HCT116 (cell line): ENCODE measurements around the gene WTAP. TPM values are rescaled to one million over a fixed set of nuclear protein-coding genes. Genes with fewer than 3 reads are reported as not detected.
A peak's percentile ranks its signal among the peaks of the same experiment; 100 is the strongest.
"Not testable (repeated sequence)": the region's sequence is repeated elsewhere in the genome, so short reads cannot be mapped to it uniquely, and the experiment has no call there.

Experiments
- ATAC-seq: fragments of 200-7000 bp; cut with Tn5 transposase; 2 replicates; pipeline ENCODE4 v1.9.1; 2020; ENCODE audit warnings: mild to moderate bottlenecking, moderate library complexity
- BruUV-seq: library from RNA; stranded (reverse); fragments of 400-500 nt; replicated peaks from 2 replicates; lab custom pipeline; 2021; lab: Mats Ljungman, UMichigan
- CTCF ChIA-PET: fragments of 300-600 bp; sonication (Branson Sonifier 250); formaldehyde crosslinking; loops from one replicate; lab custom pipeline; 2021; ENCODE audit warnings: antibody characterized with exemption; lab: Charles Lee
- POLR2A ChIA-PET: fragments of 300-600, 350-600 bp; sonication (Branson Sonifier 250); formaldehyde crosslinking; loops from one replicate; lab custom pipeline; 2021; ENCODE audit warnings: antibody characterized with exemption; lab: Charles Lee
- RAD21 ChIA-PET, 2 experiments: fragments of 300-600 bp; sonication (Branson Sonifier 250); formaldehyde crosslinking; loops; one replicate each; lab custom pipeline; 2023; ENCODE audit warnings: low total read pairs in 2 of 2; ENCODE audit not compliant: uncharacterized antibody in 2 of 2, unreplicated experiment in 2 of 2, low non-redundant PET in 1 of 2; lab: Charles Lee
- DNase-seq: peaks from one replicate; pipeline ENCODE4 v3.0.0-alpha.2; 2010; ENCODE audit warnings: low read depth, low spot score
- H2AFZ ChIP-seq: fragments of 200-600 bp; shearing (Covaris generic), sonication (generic); 2 replicates; pipeline ENCODE4 v1.6.1; 2017; ENCODE audit warnings: low read depth, mixed run types, mixed read lengths, antibody characterized with exemption, low read length; ENCODE audit not compliant: poor library complexity, severe bottlenecking
- H3K27ac ChIP-seq: 2 replicates; pipeline ENCODE4 v1.5.1; 2012; ENCODE audit warnings: low read depth, low read length
- H3K27me3 ChIP-seq: fragments of 200-600 bp; sonication (generic); 2 replicates; pipeline ENCODE4 v1.6.1; 2016; ENCODE audit warnings: mixed run types, low read length, mixed read lengths; ENCODE audit not compliant: insufficient read depth
- H3K36me3 ChIP-seq, 2 experiments: fragments of 200-500 bp in 1 of 2; fragments of 200-600 bp in 1 of 2; sonication (Bioruptor generic) in 1 of 2; sonication (generic) in 1 of 2; 2 replicates each; pipeline versions ENCODE4 v1.5.1 to v1.6.1; 2014 to 2016; ENCODE audit warnings: low read length in 2 of 2, inconsistent platforms in 1 of 2, mixed read lengths in 1 of 2, mixed run types in 1 of 2; ENCODE audit not compliant: insufficient read depth in 2 of 2, control insufficient read depth in 1 of 2
- H3K4me1 ChIP-seq, 2 experiments: fragments of 200-600 bp in 1 of 2; sonication (generic) in 1 of 2; 2 replicates each; pipeline versions ENCODE4 v1.5.1 to v1.6.1; 2012 to 2017; ENCODE audit warnings: low read length in 2 of 2, inconsistent platforms in 1 of 2, mild to moderate bottlenecking in 1 of 2, mixed read lengths in 1 of 2, mixed run types in 1 of 2, moderate library complexity in 1 of 2; ENCODE audit not compliant: insufficient read depth in 2 of 2, control insufficient read depth in 1 of 2
- H3K4me2 ChIP-seq: fragments of 200-600 bp; sonication (generic); 2 replicates; pipeline ENCODE4 v1.6.1; 2017; ENCODE audit warnings: mixed run types, low read length, mixed read lengths
- H3K4me3 ChIP-seq, 2 experiments: fragments of 200-600 bp in 1 of 2; sonication (generic) in 1 of 2; replicated peaks in 1 of 2; 2 replicates each; pipeline ENCODE4 v1.5.1; 2011 to 2016; ENCODE audit warnings: low read length in 2 of 2, control low read depth in 1 of 2, low read depth in 1 of 2, mild to moderate bottlenecking in 1 of 2, mixed read lengths in 1 of 2, mixed run types in 1 of 2
- H3K79me2 ChIP-seq: fragments of 200-600 bp; sonication (generic); 2 replicates; pipeline ENCODE4 v1.6.1; 2017; ENCODE audit warnings: mild to moderate bottlenecking, mixed run types, low read length, moderate library complexity, mixed read lengths; ENCODE audit not compliant: insufficient read depth
- H3K9ac ChIP-seq: fragments of 200-600 bp; sonication (generic); 2 replicates; pipeline ENCODE4 v1.6.1; 2016; ENCODE audit warnings: low read length, mixed read lengths
- H3K9me2 ChIP-seq: fragments of 200-600 bp; sonication (generic), shearing (Covaris generic); 2 replicates; pipeline ENCODE4 v1.6.1; 2017; ENCODE audit warnings: mixed run types, mild to moderate bottlenecking, moderate library complexity; ENCODE audit not compliant: insufficient read depth
- H3K9me3 ChIP-seq, 2 experiments: fragments of 200-500 bp in 1 of 2; fragments of 200-600 bp in 1 of 2; sonication (Bioruptor generic) in 1 of 2; sonication (generic) in 1 of 2; 2 replicates each; pipeline ENCODE4 v1.6.1; 2014 to 2017; ENCODE audit warnings: low read length in 2 of 2, mixed read lengths in 2 of 2, inconsistent platforms in 1 of 2, low read depth in 1 of 2, mild to moderate bottlenecking in 1 of 2, mixed run types in 1 of 2, moderate library complexity in 1 of 2; ENCODE audit not compliant: control insufficient read depth in 1 of 2, insufficient read depth in 1 of 2
- H4K20me1 ChIP-seq: fragments of 200-600 bp; sonication (generic), shearing (Covaris generic); 2 replicates; pipeline ENCODE4 v1.6.1; 2017; ENCODE audit warnings: mixed run types, mild to moderate bottlenecking, moderate library complexity; ENCODE audit not compliant: insufficient read depth
- CBX3 ChIP-seq: IDR thresholded peaks from 2 replicates; pipeline ENCODE4 v1.6.1; 2012; ENCODE audit warnings: low read depth
- CEBPB ChIP-seq: IDR thresholded peaks from 2 replicates; pipeline ENCODE4 v1.6.1; 2012; ENCODE audit warnings: low read depth
- CTCF ChIP-seq, 3 experiments: fragments of 200-600 bp in 1 of 3; sonication (generic) in 1 of 3; IDR thresholded peaks in 2 of 3; conservative IDR thresholded peaks in 1 of 3; 2 replicates each; pipeline ENCODE4 v1.5.1; 2012 to 2017; ENCODE audit warnings: low read depth in 2 of 3, low read length in 2 of 3, antibody characterized with exemption in 1 of 3, borderline replicate concordance in 1 of 3, control low read depth in 1 of 3, mild to moderate bottlenecking in 1 of 3, mixed read lengths in 1 of 3, mixed run types in 1 of 3, moderate library complexity in 1 of 3; ENCODE audit not compliant: insufficient read depth in 1 of 3
- EGR1 ChIP-seq: IDR thresholded peaks from 2 replicates; pipeline ENCODE4 v1.6.1; 2012; ENCODE audit warnings: low read depth
- JUND ChIP-seq: IDR thresholded peaks from 2 replicates; pipeline ENCODE4 v1.6.1; 2012
- RAD21 ChIP-seq: IDR thresholded peaks from 2 replicates; pipeline ENCODE4 v1.6.1; 2012; ENCODE audit warnings: low read depth, mild to moderate bottlenecking
- TCF7L2 ChIP-seq: IDR thresholded peaks from 2 replicates; pipeline ENCODE4 v1.7.0; 2011; ENCODE audit warnings: borderline replicate concordance, inconsistent platforms; ENCODE audit not compliant: insufficient read depth, insufficient read length; ENCODE audit errors: extremely low read depth
- intact Hi-C: fragments of 100-400 bp; cut with micrococcal nuclease; formaldehyde crosslinking; loops from 2 replicates; pipeline ENCODE4 v1.10.0; 2022
- total RNA-seq: library from RNA; stranded (reverse); gene quantifications from one replicate; pipeline ENCODE4 v1.2.1, GENCODE V29; 2021; ENCODE audit not compliant: unreplicated experiment

Gene WTAP
- total RNA-seq, 1 experiment from 2014 or later = 88.6 TPM

DNA sequence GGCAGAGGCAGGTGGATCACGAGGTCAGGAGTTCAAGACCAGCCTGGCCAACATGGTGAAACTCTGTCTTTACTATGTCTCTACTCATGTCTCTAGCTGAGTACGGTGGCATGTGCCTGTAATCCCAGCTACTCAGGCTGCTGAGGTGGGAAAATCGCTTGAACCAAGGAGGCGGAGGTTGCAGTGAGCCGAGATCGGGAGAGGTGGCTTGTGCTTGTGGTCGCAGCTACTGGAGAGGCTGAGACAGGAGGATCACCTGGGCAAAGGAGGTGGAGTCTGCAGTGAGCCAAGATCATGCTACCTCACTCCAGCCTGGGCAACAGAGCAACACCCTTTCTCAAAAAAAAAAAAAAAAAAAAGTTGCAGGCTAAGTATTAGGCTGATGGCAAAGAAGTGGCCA lies 8.0 kb upstream of the WTAP start:
- intact Hi-C loops = no loop called here
- H3K4me1 ChIP-seq = no peaks in the 10 kb centered on the region
- H3K27me3 ChIP-seq = no peaks in the 10 kb centered on the region
- TF ChIP-seq CEBPB (no peak), EGR1 (no peak), TCF7L2 (no peak)
- no peaks in the 10 kb centered on the region for H3K9me3 ChIP-seq
- no peak overlapping the region for H3K4me3 ChIP-seq
- ChIA-PET CTCF (interaction anchor here (1.2 kb wide), 1 partner anchor 134 kb away, joined by 3 read pairs; no protein-coding TSS in a partner anchor), POLR2A (no interaction called here), RAD21 (no interaction called here)
- no peaks in the 10 kb centered on the region for H3K9me2 ChIP-seq
- H2AFZ ChIP-seq = no peak overlapping the region
- ATAC-seq (no peak), DNase-seq (no peak)
- no peaks in the 10 kb centered on the region for H4K20me1 ChIP-seq
- no peak overlapping the region for H3K27ac ChIP-seq
- no peak overlapping the region for H3K9ac ChIP-seq
- H3K36me3 ChIP-seq = no peaks in the 10 kb centered on the region
- BruUV-seq = no TSS peak
- H3K79me2 ChIP-seq = peaks cover 21% of the 10 kb centered on the region
- H3K4me2 ChIP-seq = no peak overlapping the region

- CTCF ChIA-PET = interaction anchor here (0.7 to 1.2 kb wide), 3 partner anchors 19 to 231 kb away, joined by 3 to 4 read pairs (median 3); no protein-coding TSS in a partner anchor
- Histone ChIP-seq H4K20me1 (no peaks in the 10 kb centered on the region), H3K27ac (no peak overlapping the region), H3K27me3 (no peaks in the 10 kb centered on the region), H3K4me2 (no peak overlapping the region), H3K9ac (no peak overlapping the region), H3K9me2 (no peaks in the 10 kb centered on the region), H3K79me2 (peaks cover 36% of the 10 kb centered on the region), H3K4me3 (no peak overlapping the region), H3K4me1 (peaks cover 5 to 7% of the 10 kb centered on the region in 2 experiments; a peak in 3 of 4 replicates), H2AFZ (no peak overlapping the region), H3K36me3 (no peaks in the 10 kb centered on the region), H3K9me3 (no peaks in the 10 kb centered on the region)
- no peak for TF ChIP-seq CBX3
- peak; percentile 48; the same call in 1 of the 2 replicates for TF ChIP-seq RAD21
- TF ChIP-seq CTCF (IDR thresholded peaks at IDR 0.05 in 2 of 3, conservative IDR thresholded peaks at IDR 0.05 in 1 of 3; ENCODE audit: borderline replicate concordance in 1 of 3, insufficient read depth in 1 of 3, low read depth in 2 of 3, low read length in 2 of 3) = peak; percentile 32 to 55 (median 34); a peak in 4 of 6 replicates
- no peak for TF ChIP-seq JUND
- DNase-seq = peak; percentile 42
- peak; percentile 67 for ATAC-seq
- RAD21 ChIA-PET = no interaction called here
- intact Hi-C loops = loop anchor here (2.0 to 10.0 kb wide), 2 partner anchors 132 to 734 kb away; no protein-coding TSS in a partner anchor
- POLR2A ChIA-PET = no interaction called here
- no TSS peak for BruUV-seq
Observed at GRCh38 chr6:159720708-159721107, 6.6 kb upstream of the WTAP start.

DNA sequence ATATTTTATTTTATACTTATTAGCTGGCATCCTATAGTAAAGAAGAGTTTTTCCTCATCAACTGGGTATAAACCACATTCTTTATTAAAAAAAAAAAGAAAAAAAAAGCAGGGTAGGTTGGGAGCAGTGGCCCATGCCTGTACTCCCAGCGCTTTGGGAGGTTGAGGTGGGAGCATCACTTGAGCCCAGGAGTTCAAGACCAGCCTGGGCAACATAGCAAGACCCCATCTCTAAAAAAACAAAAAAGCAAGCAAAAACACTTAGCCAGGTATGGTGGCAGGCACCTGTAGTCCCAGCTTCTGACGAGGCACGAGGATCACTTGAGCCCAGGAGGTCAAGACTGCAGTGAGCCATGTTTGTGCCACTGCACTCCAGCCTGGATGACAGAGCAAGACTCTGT lies 5.3 kb upstream of the WTAP start:
- intact Hi-C loops = loop anchor here (2.0 to 10.0 kb wide), 2 partner anchors 131 to 733 kb away; no protein-coding TSS in a partner anchor
- H3K27me3 ChIP-seq, RAD21 ChIA-PET, DNase-seq, H3K9me3 ChIP-seq, H3K9me2 ChIP-seq, BruUV-seq, CTCF ChIA-PET, ATAC-seq, H3K27ac ChIP-seq, H3K4me3 ChIP-seq, H2AFZ ChIP-seq, H3K36me3 ChIP-seq, H3K9ac ChIP-seq, H3K4me2 ChIP-seq, H4K20me1 ChIP-seq: not testable (repeated sequence)
- POLR2A ChIA-PET = interaction anchor here (1.4 kb wide), 1 partner anchor 67 kb away, joined by 3 read pairs; the partner anchor contains the start of gene TCP1
- H3K79me2 ChIP-seq = peaks cover 46% of the 10 kb centered on the region
- H3K4me1 ChIP-seq = peaks cover 5 to 11% of the 10 kb centered on the region in 2 experiments; a peak in 3 of 4 replicates
